Measurements from ENCODE around the gene NMRAL1.

NMRAL1 gene

DNA sequence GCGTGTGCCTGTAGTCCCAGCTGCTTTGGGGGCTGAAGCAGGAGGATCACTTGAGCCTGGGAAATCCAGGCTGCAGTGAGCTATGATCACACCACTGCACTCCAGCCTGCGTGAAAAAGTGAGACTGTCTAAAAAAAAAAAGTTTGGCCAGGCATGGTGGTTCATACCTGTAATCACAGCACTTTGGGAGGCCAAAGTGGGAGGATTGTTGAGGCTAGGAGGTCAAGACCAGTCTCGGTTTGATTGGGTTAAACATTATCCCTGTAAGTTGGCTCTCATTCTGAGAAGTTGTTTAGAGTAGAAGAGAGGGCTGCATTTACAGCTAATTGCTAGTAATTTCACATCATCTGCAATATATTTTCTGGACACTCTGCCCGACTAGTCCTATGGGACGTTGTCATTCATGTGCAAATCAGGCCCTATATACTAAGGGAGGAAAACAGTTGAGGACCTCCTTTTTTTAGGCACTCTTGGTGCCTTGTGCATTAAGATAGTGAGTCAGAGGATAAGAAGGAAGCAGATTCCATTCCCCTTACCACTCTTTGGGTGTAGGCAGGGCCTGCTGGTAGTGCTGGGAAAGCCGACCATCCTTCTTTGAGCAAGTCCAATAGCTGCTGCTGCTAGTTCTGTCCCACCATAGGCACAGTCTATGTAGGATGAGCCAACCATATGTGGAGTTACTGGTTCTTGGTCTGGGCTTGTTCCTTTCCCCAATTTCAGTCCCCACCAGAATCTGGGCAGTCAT lies 20.5 kb upstream of the NMRAL1 start:
- no peak overlapping the region for H3K4me3 ChIP-seq (ENCODE audit: low read depth, low read length)
- no peak for DNase-seq
- no peaks in the 10 kb centered on the region for H3K27me3 ChIP-seq (ENCODE audit: insufficient read depth, low read depth, severe bottlenecking)
- no peaks in the 10 kb centered on the region for H3K9me3 ChIP-seq (ENCODE audit: severe bottlenecking)
- H3K27ac ChIP-seq: no peak overlapping the region; the same call in 1 of the 2 replicates
- peaks cover 39% of the 10 kb centered on the region for H3K36me3 ChIP-seq
- TF ChIP-seq CTCF (IDR thresholded peaks at IDR 0.05; ENCODE audit: low read depth, low read length): no peak

- no peak overlapping the region for H3K27ac ChIP-seq
- TF ChIP-seq CTCF (IDR thresholded peaks at IDR 0.05; ENCODE audit: low read depth, low read length): no peak
Measured at GRCh38 chr16:4491898-4492297, 17.5 kb upstream of the NMRAL1 start.

GRCh38 chr16:4489030-4489429 lies 14.6 kb upstream of the NMRAL1 start:
- Histone ChIP-seq H3K27ac (no peak overlapping the region), H3K9me3 (ENCODE audit: severe bottlenecking) (no peaks in the 10 kb centered on the region), H3K4me3 (ENCODE audit: low read depth, low read length) (no peak overlapping the region), H3K27me3 (ENCODE audit: insufficient read depth, low read depth, severe bottlenecking) (no peaks in the 10 kb centered on the region), H3K36me3 (peaks cover 78% of the 10 kb centered on the region)
- no peak for DNase-seq
- no peak for TF ChIP-seq CTCF (IDR thresholded peaks at IDR 0.05; ENCODE audit: low read depth, low read length)

More at GRCh38 chr16:4491898-4492297, 17.5 kb upstream of the NMRAL1 start:
- Histone ChIP-seq H3K4me3 (ENCODE audit: low read depth, low read length) (no peak overlapping the region), H3K27me3 (ENCODE audit: insufficient read depth, low read depth, severe bottlenecking) (no peaks in the 10 kb centered on the region), H3K36me3 (peaks cover 55% of the 10 kb centered on the region), H3K9me3 (ENCODE audit: severe bottlenecking) (no peaks in the 10 kb centered on the region)
- DNase-seq: no peak

GRCh38 chr16:4488499-4488967 lies 14.1 kb upstream of the NMRAL1 start:
- Histone ChIP-seq H3K27me3 (ENCODE audit: insufficient read depth, low read depth, severe bottlenecking) (no peaks in the 10 kb centered on the region), H3K27ac (no peak overlapping the region), H3K4me3 (ENCODE audit: low read depth, low read length) (no peak overlapping the region), H3K36me3 (peaks cover 83% of the 10 kb centered on the region), H3K9me3 (ENCODE audit: severe bottlenecking) (no peaks in the 10 kb centered on the region)
- DNase-seq: no peak
- no peak for TF ChIP-seq CTCF (IDR thresholded peaks at IDR 0.05; ENCODE audit: low read depth, low read length)

- no peak overlapping the region for H3K27ac ChIP-seq
Measured at GRCh38 chr16:4487955-4488498, 13.6 kb upstream of the NMRAL1 start.

More at GRCh38 chr16:4487955-4488498, 13.6 kb upstream of the NMRAL1 start:
- no peaks in the 10 kb centered on the region for H3K27me3 ChIP-seq (ENCODE audit: insufficient read depth, low read depth, severe bottlenecking)
- peaks cover 80% of the 10 kb centered on the region for H3K36me3 ChIP-seq
- no peak for TF ChIP-seq CTCF (IDR thresholded peaks at IDR 0.05; ENCODE audit: low read depth, low read length)
- H3K9me3 ChIP-seq (ENCODE audit: severe bottlenecking): no peaks in the 10 kb centered on the region
- no peak overlapping the region for H3K4me3 ChIP-seq (ENCODE audit: low read depth, low read length)
- no peak for DNase-seq

Measured in WERI-Rb-1 (cell line).